Ovary (tissue), 3 donors: ENCODE results near the gene OR2L3.

ENCODE experiments used
- CTCF ChIP-seq, 3 donors: fragments of 450-650 bp in 2 of 3; fragments of 200-600 bp in 1 of 3; IDR thresholded peaks; one replicate each; pipeline versions ENCODE4 v1.5.1 to v1.8.0; 2016 to 2022; ENCODE audit warnings: antibody characterized with exemption in 3 of 3, mild to moderate bottlenecking in 1 of 3
- EP300 ChIP-seq: sonication (generic); formaldehyde crosslinking; IDR thresholded peaks from one replicate; pipeline ENCODE4 v1.6.1; 2017; ENCODE audit warnings: antibody characterized with exemption
- POLR2A ChIP-seq: fragments of 450-650 bp; IDR thresholded peaks from one replicate; pipeline ENCODE4 v1.6.1; 2017; ENCODE audit warnings: antibody characterized with exemption, mild to moderate bottlenecking, moderate library complexity
- donor health status: DM: no; HTN: no; CAD: no.

GRCh38 chr1:248054671-248055070 lies 8.0 kb downstream of the OR2L3 start:
- TF ChIP-seq CTCF (IDR thresholded peaks at IDR 0.05) (no peak), POLR2A (no peak), EP300 (no peak)
